ENCODE results near the gene SPATA32. TPM values are rescaled to one million over a fixed set of nuclear protein-coding genes. Genes with fewer than 3 reads are reported as not detected.
A peak's percentile ranks its signal among the peaks of the same experiment; 100 is the strongest.

The SPATA32 gene
- total RNA-seq, 1 donor from 2014 or later, result not detected

DNA sequence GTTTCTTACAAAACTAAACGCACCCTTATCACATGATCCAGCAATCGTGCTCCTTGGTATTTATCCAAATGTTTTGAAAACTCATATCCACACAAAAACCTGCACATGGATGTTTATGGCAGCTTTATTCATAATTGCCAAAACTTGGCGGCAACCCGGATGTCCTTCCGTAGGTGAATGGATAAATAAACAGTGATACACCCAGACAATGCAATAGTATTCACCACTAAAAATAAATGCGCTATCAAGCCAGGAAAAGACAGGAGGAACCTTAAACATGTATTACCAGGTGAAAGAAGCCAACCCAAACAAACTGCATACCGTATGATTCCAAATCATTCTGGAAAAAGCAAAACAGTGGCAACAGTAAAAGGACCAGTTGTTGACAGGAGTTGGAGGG is 10.0 kb downstream of the SPATA32 start:
- Histone ChIP-seq H4K20me1 (ENCODE audit: low read depth) (no peaks in the 10 kb centered on the region), H3K9ac (no peak overlapping the region), H3K36me3 (no peaks in the 10 kb centered on the region), H3K4me1 (peaks cover 9% of the 10 kb centered on the region), H3K4me3 (no peak overlapping the region), H3K27me3 (no peaks in the 10 kb centered on the region), H3K4me2 (no peak overlapping the region), H3F3A (ENCODE audit: low read depth) (peaks cover 6% of the 10 kb centered on the region), H2AFZ (replicated peaks) (no peak overlapping the region), H3K27ac (no peak overlapping the region), H3K9me3 (ENCODE audit: low read depth) (no peaks in the 10 kb centered on the region), H3K79me2 (ENCODE audit: low read depth) (peaks cover 16% of the 10 kb centered on the region)
- Mint-ChIP-seq H3K36me3 (no peaks in the 10 kb centered on the region), H3K4me1 (peaks cover 10% of the 10 kb centered on the region), H3K9me3 (no peaks in the 10 kb centered on the region), H3K27me3 (ENCODE audit: insufficient read depth, low read depth) (peaks cover 7% of the 10 kb centered on the region), H3K27ac (no peak overlapping the region), H3K4me3 (no peak overlapping the region)
- DNase-seq (ENCODE audit: low spot score), result no peak
- TF ChIP-seq, protein P1, sequence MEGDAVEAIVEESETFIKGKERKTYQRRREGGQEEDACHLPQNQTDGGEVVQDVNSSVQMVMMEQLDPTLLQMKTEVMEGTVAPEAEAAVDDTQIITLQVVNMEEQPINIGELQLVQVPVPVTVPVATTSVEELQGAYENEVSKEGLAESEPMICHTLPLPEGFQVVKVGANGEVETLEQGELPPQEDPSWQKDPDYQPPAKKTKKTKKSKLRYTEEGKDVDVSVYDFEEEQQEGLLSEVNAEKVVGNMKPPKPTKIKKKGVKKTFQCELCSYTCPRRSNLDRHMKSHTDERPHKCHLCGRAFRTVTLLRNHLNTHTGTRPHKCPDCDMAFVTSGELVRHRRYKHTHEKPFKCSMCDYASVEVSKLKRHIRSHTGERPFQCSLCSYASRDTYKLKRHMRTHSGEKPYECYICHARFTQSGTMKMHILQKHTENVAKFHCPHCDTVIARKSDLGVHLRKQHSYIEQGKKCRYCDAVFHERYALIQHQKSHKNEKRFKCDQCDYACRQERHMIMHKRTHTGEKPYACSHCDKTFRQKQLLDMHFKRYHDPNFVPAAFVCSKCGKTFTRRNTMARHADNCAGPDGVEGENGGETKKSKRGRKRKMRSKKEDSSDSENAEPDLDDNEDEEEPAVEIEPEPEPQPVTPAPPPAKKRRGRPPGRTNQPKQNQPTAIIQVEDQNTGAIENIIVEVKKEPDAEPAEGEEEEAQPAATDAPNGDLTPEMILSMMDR (IDR thresholded peaks at IDR 0.05), result no peak
- TF ChIP-seq EZH2phosphoT487 (IDR thresholded peaks at IDR 0.05) (no peak), EZH2 (IDR thresholded peaks at IDR 0.05) (no peak)

DNA sequence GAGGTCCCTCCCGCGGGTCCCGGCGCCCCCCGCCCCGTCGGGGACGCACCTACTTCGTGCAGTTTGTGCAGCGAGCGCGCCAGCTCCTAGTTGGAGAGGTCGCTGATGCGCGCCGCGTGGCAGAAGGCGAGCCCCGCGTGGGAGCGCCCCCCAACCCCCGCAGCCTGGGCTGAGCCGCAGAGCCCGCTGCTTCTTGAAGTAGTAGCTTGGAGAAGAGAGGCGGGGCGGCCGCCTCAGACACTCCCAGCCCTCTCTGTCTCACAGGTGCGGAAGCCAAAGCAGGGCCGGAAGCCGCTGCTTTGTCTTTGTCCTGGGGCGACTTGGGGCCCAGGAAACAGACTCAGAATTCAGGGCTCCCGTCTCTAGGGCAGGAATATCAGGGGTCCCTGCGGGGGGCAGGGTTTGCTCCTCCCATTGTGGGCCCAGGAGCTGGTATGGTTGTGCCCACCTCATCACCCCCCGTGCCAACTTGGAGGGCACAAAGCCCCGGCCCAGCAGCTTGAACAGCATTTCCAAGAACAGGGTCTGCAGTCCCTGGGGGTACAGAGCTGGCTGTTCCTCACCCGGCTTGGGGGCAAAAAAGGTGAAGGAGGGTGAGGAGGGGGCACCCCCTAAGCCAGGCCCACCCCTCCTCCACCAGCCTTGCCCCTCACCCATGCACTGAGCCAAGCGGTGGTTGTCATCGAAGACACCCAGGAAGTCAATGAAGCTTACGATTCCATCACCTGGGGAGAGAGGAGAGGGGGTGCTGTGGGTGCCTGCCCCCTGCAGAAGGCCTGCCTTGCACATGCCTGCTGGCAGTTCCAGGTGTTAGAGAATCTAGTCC is 13.5 kb downstream of the SPATA32 start:
- H3K27me3 Mint-ChIP-seq (ENCODE audit: insufficient read depth, low read depth), result peaks cover 14% of the 10 kb centered on the region
- peak overlapping the region; percentile 91 for H3K4me3 Mint-ChIP-seq
- H3K4me2 ChIP-seq, result peak overlapping the region; percentile 72
- peak overlapping the region; percentile 77 for H3K4me3 ChIP-seq
- TF ChIP-seq, protein P1 (IDR thresholded peaks at IDR 0.05), result no peak
- no peak for TF ChIP-seq EZH2phosphoT487 (IDR thresholded peaks at IDR 0.05)
- TF ChIP-seq EZH2 (IDR thresholded peaks at IDR 0.05), result no peak
- H3F3A ChIP-seq (ENCODE audit: low read depth), result peaks cover 7% of the 10 kb centered on the region
- no peaks in the 10 kb centered on the region for H3K27me3 ChIP-seq
- H3K27ac ChIP-seq, result peak overlapping the region; percentile 16
- H3K79me2 ChIP-seq (ENCODE audit: low read depth), result peaks cover 16% of the 10 kb centered on the region
- H3K9ac ChIP-seq, result no peak overlapping the region
- H3K9me3 ChIP-seq (ENCODE audit: low read depth), result no peaks in the 10 kb centered on the region
- no peaks in the 10 kb centered on the region for H3K36me3 ChIP-seq
- peaks cover 5% of the 10 kb centered on the region for H3K4me1 ChIP-seq
- peak; percentile 81 for DNase-seq (ENCODE audit: low spot score)
- H3K36me3 Mint-ChIP-seq, result no peaks in the 10 kb centered on the region
- peaks cover 7% of the 10 kb centered on the region for H3K4me1 Mint-ChIP-seq
- H4K20me1 ChIP-seq (ENCODE audit: low read depth), result peaks cover 8% of the 10 kb centered on the region
- H3K27ac Mint-ChIP-seq, result no peak overlapping the region
- H2AFZ ChIP-seq (replicated peaks), result peak overlapping the region; percentile 43
- H3K9me3 Mint-ChIP-seq, result no peaks in the 10 kb centered on the region

DNA sequence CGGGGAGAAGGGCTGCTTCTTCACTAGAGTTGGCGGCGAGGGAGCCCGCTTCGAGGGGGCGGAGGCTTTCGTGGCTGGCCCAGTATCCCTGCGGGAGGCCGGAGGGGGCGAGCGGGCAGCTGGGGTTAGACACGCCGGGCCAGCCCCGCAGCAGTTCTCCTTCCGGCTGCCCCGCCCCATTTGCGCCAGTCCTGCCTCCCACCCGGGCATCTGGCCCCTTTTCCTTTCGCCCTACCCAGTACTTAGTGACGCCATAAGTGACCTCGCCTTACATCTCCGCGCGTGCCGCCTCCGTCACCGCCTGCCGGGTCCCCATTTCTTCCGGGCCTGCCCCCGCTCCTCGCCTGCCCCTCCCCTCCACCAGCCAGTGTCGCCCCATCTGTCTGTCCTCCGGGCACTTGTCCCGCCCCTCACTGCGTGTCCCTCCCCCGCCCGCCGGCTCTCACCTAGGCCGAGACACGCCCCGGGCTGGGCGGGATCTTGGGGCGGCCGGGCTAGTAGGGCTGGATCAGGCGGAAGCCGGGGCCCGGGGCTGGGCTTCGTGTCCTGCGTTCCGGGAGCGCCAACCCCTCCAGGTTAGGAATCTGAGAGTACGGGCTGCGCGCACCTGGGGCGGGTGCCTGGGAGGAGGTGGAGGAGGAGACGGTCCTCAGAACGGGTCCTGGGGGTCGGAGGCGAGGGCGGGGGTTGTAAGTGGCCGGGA is 14.3 kb downstream of the SPATA32 start:
- H3K36me3 Mint-ChIP-seq, result no peaks in the 10 kb centered on the region
- H3K4me1 Mint-ChIP-seq, result peaks cover 9% of the 10 kb centered on the region
- no peaks in the 10 kb centered on the region for H3K9me3 Mint-ChIP-seq
- Histone ChIP-seq H3K9me3 (ENCODE audit: low read depth) (no peaks in the 10 kb centered on the region), H3K79me2 (ENCODE audit: low read depth) (peaks cover 16% of the 10 kb centered on the region), H4K20me1 (ENCODE audit: low read depth) (peaks cover 8% of the 10 kb centered on the region), H2AFZ (replicated peaks) (peak overlapping the region; percentile 65), H3K36me3 (no peaks in the 10 kb centered on the region), H3K4me2 (peak overlapping the region; percentile 72), H3K9ac (no peak overlapping the region), H3K4me3 (peak overlapping the region; percentile 77), H3K27me3 (no peaks in the 10 kb centered on the region), H3F3A (ENCODE audit: low read depth) (peaks cover 15% of the 10 kb centered on the region), H3K27ac (peak overlapping the region; percentile 65), H3K4me1 (peaks cover 5% of the 10 kb centered on the region)
- H3K27me3 Mint-ChIP-seq (ENCODE audit: insufficient read depth, low read depth), result peaks cover 17% of the 10 kb centered on the region
- peak; percentile 7 for TF ChIP-seq EZH2 (IDR thresholded peaks at IDR 0.05)
- TF ChIP-seq, protein P1 (IDR thresholded peaks at IDR 0.05), result no peak
- DNase-seq (ENCODE audit: low spot score), result peak; percentile 99
- peak overlapping the region; percentile 91 for H3K4me3 Mint-ChIP-seq
- H3K27ac Mint-ChIP-seq, result peak overlapping the region; percentile 60
